Activated naive CD4-positive, alpha-beta T cell treated with anti-CD3 and anti-CD28 coated beads, Interleukin-2, amount 10 ng/mL, durations not matched to agents 7 days and 5 days (primary cell): ENCODE data around the gene ISLR.
A peak's percentile ranks its signal among the peaks of the same experiment; 100 is the strongest.

Source experiments
- CTCF ChIA-PET: fragments of 350-600 bp; sonication (Branson Sonifier 250); formaldehyde crosslinking; loops from one replicate; lab custom pipeline; 2021; ENCODE audit warnings: antibody characterized with exemption; lab: Charles Lee
- DNase-seq: peaks from one replicate; pipeline ENCODE4 v3.0.0-alpha.2; 2020
- H3K27ac Mint-ChIP-seq: one replicate; pipeline ENCODE4 v1.8.0; 2021; ENCODE audit warnings: mild to moderate bottlenecking, moderate library complexity, mixed read lengths
- H3K27me3 Mint-ChIP-seq: one replicate; pipeline ENCODE4 v1.8.0; 2021; ENCODE audit warnings: mild to moderate bottlenecking, mixed read lengths
- H3K36me3 Mint-ChIP-seq: one replicate; pipeline ENCODE4 v1.8.0; 2021; ENCODE audit warnings: mixed read lengths
- H3K4me1 Mint-ChIP-seq: one replicate; pipeline ENCODE4 v1.8.0; 2021; ENCODE audit warnings: mixed read lengths
- H3K4me3 Mint-ChIP-seq: one replicate; pipeline ENCODE4 v1.8.0; 2021; ENCODE audit warnings: mild to moderate bottlenecking, moderate library complexity, mixed read lengths
- H3K9me3 Mint-ChIP-seq: one replicate; pipeline ENCODE4 v1.8.0; 2021; ENCODE audit warnings: mixed read lengths

ISLR gene

DNA sequence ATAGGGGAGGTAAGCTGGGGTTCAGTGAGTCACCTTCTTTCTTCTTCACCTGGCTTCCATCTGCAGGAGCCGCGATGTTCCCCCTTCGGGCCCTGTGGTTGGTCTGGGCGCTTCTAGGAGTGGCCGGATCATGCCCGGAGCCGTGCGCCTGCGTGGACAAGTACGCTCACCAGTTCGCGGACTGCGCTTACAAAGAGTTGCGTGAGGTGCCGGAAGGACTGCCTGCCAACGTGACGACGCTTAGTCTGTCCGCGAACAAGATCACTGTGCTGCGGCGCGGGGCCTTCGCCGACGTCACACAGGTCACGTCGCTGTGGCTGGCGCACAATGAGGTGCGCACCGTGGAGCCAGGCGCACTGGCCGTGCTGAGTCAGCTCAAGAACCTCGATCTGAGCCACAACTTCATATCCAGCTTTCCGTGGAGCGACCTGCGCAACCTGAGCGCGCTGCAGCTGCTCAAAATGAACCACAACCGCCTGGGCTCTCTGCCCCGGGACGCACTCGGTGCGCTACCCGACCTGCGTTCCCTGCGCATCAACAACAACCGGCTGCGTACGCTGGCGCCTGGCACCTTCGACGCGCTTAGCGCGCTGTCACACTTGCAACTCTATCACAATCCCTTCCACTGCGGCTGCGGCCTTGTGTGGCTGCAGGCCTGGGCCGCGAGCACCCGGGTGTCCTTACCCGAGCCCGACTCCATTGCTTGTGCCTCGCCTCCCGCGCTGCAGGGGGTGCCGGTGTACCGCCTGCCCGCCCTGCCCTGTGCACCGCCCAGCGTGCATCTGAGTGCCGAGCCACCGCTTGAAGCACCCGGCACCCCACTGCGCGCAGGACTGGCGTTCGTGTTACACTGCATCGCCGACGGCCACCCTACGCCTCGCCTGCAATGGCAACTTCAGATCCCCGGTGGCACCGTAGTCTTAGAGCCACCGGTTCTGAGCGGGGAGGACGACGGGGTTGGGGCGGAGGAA, 40.5 kb upstream of the ISLR start:
- no peaks in the 10 kb centered on the region for H3K9me3 Mint-ChIP-seq
- peak overlapping the region; percentile 78 for H3K27ac Mint-ChIP-seq
- no peak for DNase-seq
- H3K4me3 Mint-ChIP-seq = no peak overlapping the region
- CTCF ChIA-PET = no interaction called here
- H3K4me1 Mint-ChIP-seq = peaks cover 29% of the 10 kb centered on the region
- peaks cover 4% of the 10 kb centered on the region for H3K36me3 Mint-ChIP-seq
- H3K27me3 Mint-ChIP-seq = peaks cover 100% of the 10 kb centered on the region

GRCh38 chr15:74133694-74134386, 39.7 kb upstream of the ISLR start:
- H3K4me1 Mint-ChIP-seq = peaks cover 28% of the 10 kb centered on the region
- H3K4me3 Mint-ChIP-seq = no peak overlapping the region
- no peaks in the 10 kb centered on the region for H3K9me3 Mint-ChIP-seq
- H3K27ac Mint-ChIP-seq = peak overlapping the region; percentile 60
- no peak for DNase-seq
- CTCF ChIA-PET = interaction anchor here (0.8 to 1.2 kb wide), 3 partner anchors 128 to 162 kb away, joined by 3 to 4 read pairs (median 4); no protein-coding TSS in a partner anchor
- peaks cover 100% of the 10 kb centered on the region for H3K27me3 Mint-ChIP-seq
- H3K36me3 Mint-ChIP-seq = peaks cover 4% of the 10 kb centered on the region

- peaks cover 4% of the 10 kb centered on the region for H3K36me3 Mint-ChIP-seq
- H3K4me3 Mint-ChIP-seq = peak overlapping the region; percentile 51
- peak overlapping the region; percentile 60 for H3K27ac Mint-ChIP-seq
- DNase-seq = peak; percentile 42
- H3K27me3 Mint-ChIP-seq = peaks cover 100% of the 10 kb centered on the region
- CTCF ChIA-PET = interaction anchor here (0.8 to 1.2 kb wide), 3 partner anchors 129 to 163 kb away, joined by 3 to 4 read pairs (median 4); no protein-coding TSS in a partner anchor
- H3K4me1 Mint-ChIP-seq = peaks cover 26% of the 10 kb centered on the region
- H3K9me3 Mint-ChIP-seq = no peaks in the 10 kb centered on the region
These were observed 39.0 kb upstream of the ISLR start for GRCh38 chr15:74134387-74135027.

DNA sequence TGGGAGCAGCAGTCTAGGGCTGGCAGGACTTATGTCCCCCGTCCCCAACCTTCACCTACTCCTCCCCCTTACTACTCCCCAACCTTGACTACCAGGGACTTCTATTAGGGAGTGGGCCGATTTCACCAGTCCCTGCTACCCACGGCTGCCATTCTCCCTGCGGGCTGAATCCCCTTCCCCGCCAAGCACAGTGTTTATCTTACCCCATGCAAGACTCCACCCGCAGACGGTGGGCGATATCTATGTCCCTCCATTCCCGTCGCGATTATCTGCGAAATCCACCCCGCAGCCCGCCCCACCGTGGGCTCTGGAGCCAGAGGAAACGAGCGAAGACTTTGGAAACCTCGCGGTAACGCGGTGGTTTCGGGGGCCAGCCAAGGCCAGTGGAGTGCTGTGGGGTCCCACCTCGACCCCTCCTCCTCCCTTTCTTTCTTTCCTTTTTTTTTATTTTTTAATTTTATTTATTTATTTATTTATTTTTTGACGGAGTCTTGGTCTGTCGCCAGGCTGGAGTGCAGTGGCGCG, 38.4 kb upstream of the ISLR start:
- DNase-seq = no peak
- Mint-ChIP-seq H3K4me3 (peak overlapping the region; percentile 51), H3K36me3 (peaks cover 4% of the 10 kb centered on the region), H3K27me3 (peaks cover 98% of the 10 kb centered on the region), H3K4me1 (peaks cover 28% of the 10 kb centered on the region), H3K9me3 (no peaks in the 10 kb centered on the region), H3K27ac (peak overlapping the region; percentile 60)
- CTCF ChIA-PET = interaction anchor here (1.2 kb wide), 1 partner anchor 129 kb away, joined by 3 read pairs; no protein-coding TSS in a partner anchor

DNA sequence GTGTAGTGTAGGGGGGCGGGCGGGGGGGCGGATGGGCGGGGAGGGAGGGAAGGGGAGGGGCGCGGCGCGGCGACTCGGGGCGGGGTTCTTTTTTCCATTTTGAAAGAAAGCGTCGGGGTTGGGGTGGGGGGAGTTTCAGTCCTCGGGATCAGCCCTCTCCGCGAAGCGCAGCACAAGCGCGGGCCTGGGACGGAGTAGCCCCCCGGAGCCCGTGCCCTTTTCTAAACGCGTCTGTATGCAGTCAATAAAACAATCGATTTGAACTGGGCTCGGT, 37.0 kb upstream of the ISLR start:
- Mint-ChIP-seq H3K27ac (no peak overlapping the region), H3K9me3 (no peaks in the 10 kb centered on the region), H3K4me1 (peaks cover 26% of the 10 kb centered on the region), H3K27me3 (peaks cover 95% of the 10 kb centered on the region), H3K36me3 (peaks cover 4% of the 10 kb centered on the region), H3K4me3 (peak overlapping the region; percentile 50)
- CTCF ChIA-PET = no interaction called here
- no peak for DNase-seq

DNA sequence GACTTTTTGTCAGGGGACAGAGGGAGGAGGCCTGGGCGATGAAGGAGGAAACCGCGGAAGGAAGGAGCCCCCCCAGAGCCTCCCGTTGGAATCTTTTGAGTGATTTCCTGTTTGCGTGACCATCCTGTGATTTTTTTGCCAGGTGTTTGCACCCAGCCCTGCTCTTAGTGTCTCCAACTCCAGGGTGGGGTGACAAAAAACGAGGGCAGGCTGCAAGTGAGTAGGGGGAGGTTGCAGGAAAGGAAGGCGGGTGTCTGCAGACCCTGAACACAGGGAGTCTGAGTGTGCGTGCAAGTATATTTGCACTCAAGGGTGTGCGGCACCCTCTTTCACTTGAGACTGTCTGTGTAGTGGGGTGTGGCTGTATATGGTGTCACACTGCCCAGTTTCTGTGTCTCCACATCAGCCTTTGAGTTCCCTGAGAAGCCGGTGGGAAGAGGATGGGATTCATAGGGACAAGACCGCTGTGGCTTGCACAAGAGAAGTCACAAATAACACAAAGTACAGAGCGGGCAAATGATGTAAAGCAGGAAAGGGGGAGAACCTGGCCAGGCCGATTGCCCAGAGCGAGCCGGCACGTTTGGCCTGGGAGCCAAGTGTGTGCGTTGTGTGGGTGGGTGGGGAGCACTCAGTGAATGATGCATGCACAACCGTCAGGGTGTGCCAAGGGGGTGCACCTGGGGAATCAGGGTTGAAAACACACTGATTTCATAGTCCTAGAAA, 36.5 kb upstream of the ISLR start:
- Mint-ChIP-seq H3K4me1 (peaks cover 26% of the 10 kb centered on the region), H3K36me3 (peaks cover 4% of the 10 kb centered on the region), H3K9me3 (no peaks in the 10 kb centered on the region), H3K27me3 (peaks cover 94% of the 10 kb centered on the region), H3K27ac (peak overlapping the region; percentile 12), H3K4me3 (peak overlapping the region; percentile 50)
- no peak for DNase-seq
- CTCF ChIA-PET = no interaction called here

GRCh38 chr15:74137537-74137894, 36.0 kb upstream of the ISLR start:
- Mint-ChIP-seq H3K27ac (no peak overlapping the region), H3K36me3 (peaks cover 4% of the 10 kb centered on the region), H3K27me3 (peaks cover 90% of the 10 kb centered on the region), H3K4me3 (no peak overlapping the region), H3K9me3 (no peaks in the 10 kb centered on the region), H3K4me1 (peaks cover 26% of the 10 kb centered on the region)
- CTCF ChIA-PET = interaction anchor here (0.9 to 1.4 kb wide), 2 partner anchors 16 to 185 kb away, joined by 3 read pairs; no protein-coding TSS in a partner anchor
- no peak for DNase-seq

GRCh38 chr15:74138642-74139041, 34.9 kb upstream of the ISLR start:
- CTCF ChIA-PET = interaction anchor here (0.9 to 1.5 kb wide), 3 partner anchors 15 to 184 kb away, joined by 3 read pairs; no protein-coding TSS in a partner anchor
- Mint-ChIP-seq H3K4me3 (no peak overlapping the region), H3K4me1 (peaks cover 23% of the 10 kb centered on the region), H3K27me3 (peaks cover 79% of the 10 kb centered on the region), H3K36me3 (peaks cover 4% of the 10 kb centered on the region), H3K9me3 (no peaks in the 10 kb centered on the region), H3K27ac (no peak overlapping the region)
- no peak for DNase-seq

DNA sequence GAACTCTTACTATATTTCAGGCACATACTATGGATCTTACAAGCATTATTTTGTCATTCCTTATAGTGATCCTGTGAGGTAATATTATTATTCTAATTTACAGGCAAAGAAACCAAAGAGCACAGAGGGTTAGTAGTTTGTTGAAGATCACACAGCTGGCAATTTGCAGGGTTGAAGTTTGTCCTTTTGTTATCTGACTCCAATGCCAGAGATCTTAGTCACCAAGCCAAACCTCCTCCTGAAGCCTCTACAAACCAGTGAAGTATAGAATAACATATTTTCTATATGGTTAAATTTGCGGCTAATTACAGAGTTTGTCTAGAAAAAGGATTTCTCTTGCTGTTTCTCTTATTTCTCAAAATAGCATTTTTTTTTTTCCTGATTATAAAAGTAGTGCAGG, 31.9 kb upstream of the ISLR start:
- DNase-seq = no peak
- Mint-ChIP-seq H3K27me3 (peaks cover 72% of the 10 kb centered on the region), H3K9me3 (no peaks in the 10 kb centered on the region), H3K4me1 (peaks cover 11% of the 10 kb centered on the region), H3K27ac (no peak overlapping the region), H3K4me3 (no peak overlapping the region), H3K36me3 (no peaks in the 10 kb centered on the region)
- CTCF ChIA-PET = no interaction called here

- H3K9me3 Mint-ChIP-seq = no peaks in the 10 kb centered on the region
- peaks cover 2% of the 10 kb centered on the region for H3K4me1 Mint-ChIP-seq
- peaks cover 56% of the 10 kb centered on the region for H3K27me3 Mint-ChIP-seq
- H3K4me3 Mint-ChIP-seq = no peak overlapping the region
- DNase-seq = no peak
- no peak overlapping the region for H3K27ac Mint-ChIP-seq
- CTCF ChIA-PET = interaction anchor here (0.8 to 1.1 kb wide), 2 partner anchors 16 to 19 kb away, joined by 3 to 4 read pairs; no protein-coding TSS in a partner anchor
- H3K36me3 Mint-ChIP-seq = no peaks in the 10 kb centered on the region
These were observed 29.2 kb upstream of the ISLR start for GRCh38 chr15:74144153-74144775.

DNA sequence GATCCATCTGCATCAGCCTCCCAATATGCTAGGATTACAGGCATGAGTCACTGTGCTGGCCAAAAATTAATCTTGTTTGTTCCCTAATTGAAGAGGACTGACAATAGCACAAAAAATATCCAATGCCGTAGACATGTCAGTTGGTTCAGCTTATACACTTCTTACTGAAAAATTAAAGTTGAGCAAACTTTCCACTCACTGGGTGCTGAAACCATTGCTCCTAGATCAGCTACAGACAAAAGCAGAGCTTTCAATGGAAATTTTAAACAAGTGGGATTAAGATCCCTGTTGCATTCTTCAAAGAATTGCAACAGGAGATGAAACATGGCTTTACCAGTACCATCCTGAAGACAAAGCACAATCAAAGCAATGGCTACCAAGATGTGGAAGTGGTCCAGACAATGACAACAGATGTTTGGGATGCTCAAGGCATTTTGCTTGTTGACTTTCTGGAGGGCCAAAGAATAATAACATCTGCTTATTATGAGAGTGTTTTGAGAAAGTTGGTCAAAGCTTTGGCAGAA, 27.2 kb upstream of the ISLR start:
- CTCF ChIA-PET = no interaction called here
- Mint-ChIP-seq H3K27me3 (peaks cover 48% of the 10 kb centered on the region), H3K9me3 (no peaks in the 10 kb centered on the region), H3K4me1 (no peaks in the 10 kb centered on the region), H3K4me3 (no peak overlapping the region), H3K27ac (no peak overlapping the region), H3K36me3 (no peaks in the 10 kb centered on the region)
- DNase-seq = no peak

DNA sequence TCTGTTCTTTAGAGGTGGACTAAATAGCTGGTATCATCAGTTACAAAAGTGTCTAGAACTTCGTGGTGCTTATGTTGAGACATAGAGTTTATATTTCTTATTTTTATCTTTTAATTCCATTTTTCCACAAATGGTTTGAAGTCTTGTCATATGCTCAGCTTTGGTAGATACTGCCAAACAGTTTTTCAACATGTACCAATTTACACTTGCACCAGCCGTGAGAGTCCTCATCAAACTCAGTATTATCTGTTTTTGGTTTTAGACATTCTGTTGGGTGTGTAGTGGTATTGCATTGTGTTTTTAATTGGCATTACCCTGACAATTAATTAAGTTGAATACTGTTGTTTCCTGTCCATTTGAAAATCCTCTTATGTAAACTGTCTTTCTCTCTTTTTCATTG, 26.5 kb upstream of the ISLR start:
- H3K4me1 Mint-ChIP-seq = no peaks in the 10 kb centered on the region
- H3K9me3 Mint-ChIP-seq = no peaks in the 10 kb centered on the region
- H3K36me3 Mint-ChIP-seq = no peaks in the 10 kb centered on the region
- H3K27ac Mint-ChIP-seq = no peak overlapping the region
- CTCF ChIA-PET = no interaction called here
- no peak overlapping the region for H3K4me3 Mint-ChIP-seq
- peaks cover 51% of the 10 kb centered on the region for H3K27me3 Mint-ChIP-seq
- no peak for DNase-seq
